ENCODE data around the gene BIN1. TPM values are rescaled to one million over a fixed set of nuclear protein-coding genes. Genes with fewer than 3 reads are reported as not detected.

The BIN1 gene
- total RNA-seq, 1 donor from 2014 or later = 182 TPM

DNA sequence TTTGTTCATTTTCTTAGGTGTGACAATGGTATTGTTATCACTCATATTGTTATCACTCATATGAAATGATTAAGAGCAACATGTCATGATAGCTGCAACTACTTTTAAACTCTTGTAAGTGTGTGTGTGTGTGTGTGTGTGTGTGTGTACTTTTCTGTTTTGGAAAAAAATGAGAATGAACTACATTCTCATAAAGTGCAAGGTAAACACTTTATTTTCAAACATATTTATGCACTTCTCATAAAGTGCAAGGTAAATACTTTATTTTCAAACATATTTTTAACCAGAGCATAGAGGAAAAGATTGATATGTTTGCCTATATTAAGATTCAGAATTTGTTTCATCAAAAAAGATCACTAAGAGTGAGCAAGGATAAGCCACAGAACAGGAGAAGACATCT is 108.5 kb downstream of the BIN1 start:
- no peak for DNase-seq (ENCODE audit: low spot score)
- H3K36me3 Mint-ChIP-seq (ENCODE audit: low read depth, unreplicated experiment) = no peaks in the 10 kb centered on the region
- no peaks in the 10 kb centered on the region for H3K27me3 Mint-ChIP-seq (ENCODE audit: unreplicated experiment)
- no peak overlapping the region for H3K4me3 Mint-ChIP-seq (ENCODE audit: unreplicated experiment)
- TF ChIP-seq, protein P1, sequence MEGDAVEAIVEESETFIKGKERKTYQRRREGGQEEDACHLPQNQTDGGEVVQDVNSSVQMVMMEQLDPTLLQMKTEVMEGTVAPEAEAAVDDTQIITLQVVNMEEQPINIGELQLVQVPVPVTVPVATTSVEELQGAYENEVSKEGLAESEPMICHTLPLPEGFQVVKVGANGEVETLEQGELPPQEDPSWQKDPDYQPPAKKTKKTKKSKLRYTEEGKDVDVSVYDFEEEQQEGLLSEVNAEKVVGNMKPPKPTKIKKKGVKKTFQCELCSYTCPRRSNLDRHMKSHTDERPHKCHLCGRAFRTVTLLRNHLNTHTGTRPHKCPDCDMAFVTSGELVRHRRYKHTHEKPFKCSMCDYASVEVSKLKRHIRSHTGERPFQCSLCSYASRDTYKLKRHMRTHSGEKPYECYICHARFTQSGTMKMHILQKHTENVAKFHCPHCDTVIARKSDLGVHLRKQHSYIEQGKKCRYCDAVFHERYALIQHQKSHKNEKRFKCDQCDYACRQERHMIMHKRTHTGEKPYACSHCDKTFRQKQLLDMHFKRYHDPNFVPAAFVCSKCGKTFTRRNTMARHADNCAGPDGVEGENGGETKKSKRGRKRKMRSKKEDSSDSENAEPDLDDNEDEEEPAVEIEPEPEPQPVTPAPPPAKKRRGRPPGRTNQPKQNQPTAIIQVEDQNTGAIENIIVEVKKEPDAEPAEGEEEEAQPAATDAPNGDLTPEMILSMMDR (IDR thresholded peaks at IDR 0.05; ENCODE audit: unreplicated experiment) = no peak
- H3K4me1 Mint-ChIP-seq (ENCODE audit: unreplicated experiment) = peaks cover 40% of the 10 kb centered on the region
- H3K27ac Mint-ChIP-seq (ENCODE audit: unreplicated experiment) = no peak overlapping the region
- H3K9me3 Mint-ChIP-seq (ENCODE audit: unreplicated experiment) = no peaks in the 10 kb centered on the region

Other genes with a start within 250 kb of the BIN1 start
- gene TEX51, start 208.3 kb downstream of the BIN1 start, total RNA-seq (ENCODE audit: unreplicated experiment) = not detected
- 6.4 TPM for gene CYP27C1, start 113.1 kb upstream of the BIN1 start, total RNA-seq (ENCODE audit: unreplicated experiment)
- 45.1 TPM for gene ERCC3, start 187.0 kb upstream of the BIN1 start, total RNA-seq (ENCODE audit: unreplicated experiment)